Transverse colon (tissue), 4 donors: Measurements from ENCODE around the gene VPS13A. TPM values are rescaled to one million over a fixed set of nuclear protein-coding genes. Genes with fewer than 3 reads are reported as not detected.
"Not testable (repeated sequence)": the region's sequence is repeated elsewhere in the genome, so short reads cannot be mapped to it uniquely, and the experiment has no call there.

Experiments used
- DNase-seq: peaks from one replicate; pipeline ENCODE4 v3.0.0-alpha.2; 2019
- H3K27ac ChIP-seq, 4 donors: fragments of 200-600 bp; sonication (generic); 2 replicates each; pipeline ENCODE4 v1.5.1; 2016 to 2018; ENCODE audit warnings: inconsistent platforms in 4 of 4
- H3K27me3 ChIP-seq: fragments of 200-600 bp; sonication (generic); 2 replicates; pipeline ENCODE4 v1.5.1; 2017; ENCODE audit warnings: inconsistent platforms
- H3K36me3 ChIP-seq, 4 donors: fragments of 200-600 bp; sonication (generic); 2 replicates each; pipeline ENCODE4 v1.5.1; 2017 to 2019; ENCODE audit warnings: inconsistent platforms in 4 of 4
- H3K4me1 ChIP-seq, 4 donors: fragments of 200-600 bp; sonication (generic); 2 replicates each; pipeline ENCODE4 v1.5.1; 2017 to 2020; ENCODE audit warnings: inconsistent platforms in 4 of 4
- H3K4me3 ChIP-seq, 4 donors: fragments of 200-600 bp; sonication (generic); 1 replicate in 1 of 4; 2 replicates in 3 of 4; pipeline versions ENCODE4 v1.5.1 to v1.6.1; 2017 to 2019; ENCODE audit warnings: inconsistent platforms in 4 of 4
- H3K9me3 ChIP-seq, 2 donors: fragments of 200-600 bp; sonication (generic); 2 replicates each; pipeline ENCODE4 v1.5.1; 2017 to 2019; ENCODE audit warnings: inconsistent platforms in 2 of 2
- EP300 ChIP-seq: sonication (generic); formaldehyde crosslinking; IDR thresholded peaks from one replicate; pipeline ENCODE4 v1.6.1; 2017; ENCODE audit warnings: antibody characterized with exemption, low read depth
- POLR2A ChIP-seq: fragments of 450-650 bp; IDR thresholded peaks from one replicate; pipeline ENCODE4 v1.6.1; 2016; ENCODE audit warnings: antibody characterized with exemption, mild to moderate bottlenecking, moderate library complexity
- POLR2AphosphoS5 ChIP-seq, 3 donors: sonication (generic); formaldehyde crosslinking; IDR thresholded peaks; one replicate each; pipeline ENCODE4 v1.6.1; 2016; ENCODE audit warnings: antibody characterized with exemption in 3 of 3
- WGBS, 2 donors: methylation state at CpG; one replicate each; pipeline ENCODE4 v1.1.5; 2018; ENCODE audit warnings: low coverage in 1 of 2; 5-methylcytosine and 5-hydroxymethylcytosine counted together
- in situ Hi-C, 4 donors: fragments of 200-750 bp; cut with MboI; loops; one replicate each; pipeline versions ENCODE4 v1.15.0 to v1.15.1; 2017; ENCODE audit warnings: low sequenced_read_pairs in 3 of 4, low pct_ligation_motif_present in 1 of 4, low pct_unique_long_range_greater_than_20kb in 1 of 4
- intact Hi-C: fragments of 100-400 bp; cut with DNase I; formaldehyde crosslinking; loops from one replicate; pipeline ENCODE4 v1.15.1; 2023; ENCODE audit warnings: low total_unique reads
- total RNA-seq, 4 donors: library from RNA; depleted of rRNA; stranded (reverse); fragments of >200 nt; gene quantifications; one replicate each; pipeline ENCODE4 v1.1.0, GENCODE V29; 2016
- TF ChIP-seq, protein P1 (sequence below), 5 experiments: fragments of 200-600 bp in 3 of 5; fragments of 450-650 bp in 2 of 5; sonication (generic) in 3 of 5; IDR thresholded peaks; 1 replicate in 2 of 5; 2 replicates in 3 of 5; pipeline ENCODE4 v1.5.1; 2016 to 2017; ENCODE audit warnings: antibody characterized with exemption in 5 of 5, inconsistent platforms in 3 of 5, mild to moderate bottlenecking in 2 of 5, moderate library complexity in 1 of 5

Gene VPS13A
- total RNA-seq, 4 donors from 2014 or later = 88.8 to 148 (median 115) TPM

DNA sequence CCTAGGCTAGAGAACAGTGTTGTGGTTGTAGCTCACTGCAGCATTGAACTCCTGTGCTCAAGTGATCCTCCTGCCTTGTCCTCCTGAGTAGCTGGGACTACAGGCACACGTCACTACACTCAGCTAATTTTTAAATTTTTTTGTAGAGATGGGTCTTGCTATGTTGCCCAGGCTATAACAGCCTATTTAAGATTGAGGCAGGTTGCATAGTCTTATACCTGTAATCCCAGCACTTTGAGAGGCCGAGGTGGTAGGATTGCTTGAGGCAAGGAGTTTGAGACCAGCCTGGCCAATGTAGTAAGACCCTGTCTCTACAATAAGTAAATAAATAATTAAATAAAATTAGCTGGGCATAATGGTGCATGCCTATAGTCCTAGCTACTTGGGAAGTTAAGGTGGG, 79.9 kb downstream of the VPS13A start:
- DNase-seq = no peak
- Histone ChIP-seq H3K27me3 (no peaks in the 10 kb centered on the region), H3K4me3 (no peak overlapping the region), H3K36me3 (peaks cover 0 to 17% (median 4%) of the 10 kb centered on the region in 4 donors), H3K9me3 (no peaks in the 10 kb centered on the region), H3K27ac (no peak overlapping the region), H3K4me1 (no peaks in the 10 kb centered on the region)
- intact Hi-C loops = no loop called here
- TF ChIP-seq POLR2AphosphoS5 (IDR thresholded peaks at IDR 0.05) = no peak
- WGBS, 2 donors = 100% methylated on average over 1 to 2 of the region's 2 CpGs
- in situ Hi-C loops = no loop called here

DNA sequence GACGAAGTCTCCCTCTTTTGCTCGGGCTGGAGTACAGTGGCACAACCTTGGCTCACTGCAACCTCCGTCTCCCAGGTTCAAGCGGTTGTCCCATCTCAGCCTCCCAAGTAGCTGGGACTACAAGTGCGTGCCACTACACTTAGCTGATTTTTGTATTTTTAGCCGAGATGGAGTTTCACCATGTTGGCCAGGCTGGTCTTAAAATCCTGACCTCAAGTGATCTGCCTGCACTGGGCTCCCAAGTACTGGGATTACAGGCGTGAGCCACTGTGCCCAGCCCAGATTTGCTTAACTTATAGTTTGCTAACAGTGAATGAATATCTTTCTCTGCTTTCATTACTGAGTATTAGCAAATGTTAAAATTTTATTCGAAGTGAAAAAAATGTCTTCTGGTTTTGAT, 84.3 kb downstream of the VPS13A start:
- H3K27me3 ChIP-seq = no peaks in the 10 kb centered on the region
- 94 to 95% methylated on average over 7 to 8 of the region's 8 CpGs for WGBS, 2 donors
- peaks cover 0 to 26% (median 4%) of the 10 kb centered on the region in 4 donors for H3K36me3 ChIP-seq
- intact Hi-C loops (no loop called here), in situ Hi-C loops (no loop called here)
- H3K4me1 ChIP-seq = no peaks in the 10 kb centered on the region
- TF ChIP-seq POLR2A (no peak), POLR2AphosphoS5 (IDR thresholded peaks at IDR 0.05) (no peak), EP300 (no peak)
- TF ChIP-seq, protein P1, sequence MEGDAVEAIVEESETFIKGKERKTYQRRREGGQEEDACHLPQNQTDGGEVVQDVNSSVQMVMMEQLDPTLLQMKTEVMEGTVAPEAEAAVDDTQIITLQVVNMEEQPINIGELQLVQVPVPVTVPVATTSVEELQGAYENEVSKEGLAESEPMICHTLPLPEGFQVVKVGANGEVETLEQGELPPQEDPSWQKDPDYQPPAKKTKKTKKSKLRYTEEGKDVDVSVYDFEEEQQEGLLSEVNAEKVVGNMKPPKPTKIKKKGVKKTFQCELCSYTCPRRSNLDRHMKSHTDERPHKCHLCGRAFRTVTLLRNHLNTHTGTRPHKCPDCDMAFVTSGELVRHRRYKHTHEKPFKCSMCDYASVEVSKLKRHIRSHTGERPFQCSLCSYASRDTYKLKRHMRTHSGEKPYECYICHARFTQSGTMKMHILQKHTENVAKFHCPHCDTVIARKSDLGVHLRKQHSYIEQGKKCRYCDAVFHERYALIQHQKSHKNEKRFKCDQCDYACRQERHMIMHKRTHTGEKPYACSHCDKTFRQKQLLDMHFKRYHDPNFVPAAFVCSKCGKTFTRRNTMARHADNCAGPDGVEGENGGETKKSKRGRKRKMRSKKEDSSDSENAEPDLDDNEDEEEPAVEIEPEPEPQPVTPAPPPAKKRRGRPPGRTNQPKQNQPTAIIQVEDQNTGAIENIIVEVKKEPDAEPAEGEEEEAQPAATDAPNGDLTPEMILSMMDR (IDR thresholded peaks at IDR 0.05) = no peak
- no peak for DNase-seq
- no peaks in the 10 kb centered on the region for H3K9me3 ChIP-seq
- H3K27ac ChIP-seq = no peak overlapping the region
- no peak overlapping the region for H3K4me3 ChIP-seq

DNA sequence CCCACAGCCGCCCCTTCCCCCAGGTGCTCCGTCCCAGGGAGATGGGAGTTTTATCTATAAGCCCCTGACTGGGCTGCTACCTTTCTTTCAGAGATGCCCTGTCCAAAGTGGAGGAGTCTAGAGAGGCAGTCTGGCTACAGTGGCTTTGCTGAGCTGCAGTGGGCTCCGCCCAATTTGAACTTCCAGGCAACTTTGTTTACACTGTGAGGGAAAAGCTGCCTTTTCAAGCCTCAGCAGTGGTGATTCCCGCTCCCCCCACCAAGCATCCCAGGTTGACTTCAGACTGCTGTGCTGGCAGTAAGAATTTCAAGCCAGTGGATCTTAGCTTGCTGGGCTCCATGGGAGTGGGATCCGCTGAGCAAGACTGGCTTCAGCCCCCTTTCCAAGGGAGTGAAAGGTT, 90.4 kb downstream of the VPS13A start:
- H3K4me3 ChIP-seq, DNase-seq, in situ Hi-C loops, H3K27me3 ChIP-seq, intact Hi-C loops, H3K9me3 ChIP-seq, H3K36me3 ChIP-seq, H3K4me1 ChIP-seq, H3K27ac ChIP-seq: not testable (repeated sequence)
- WGBS, 2 donors = 90 to 100% methylated on average over 3 to 5 of the region's 5 CpGs

DNA sequence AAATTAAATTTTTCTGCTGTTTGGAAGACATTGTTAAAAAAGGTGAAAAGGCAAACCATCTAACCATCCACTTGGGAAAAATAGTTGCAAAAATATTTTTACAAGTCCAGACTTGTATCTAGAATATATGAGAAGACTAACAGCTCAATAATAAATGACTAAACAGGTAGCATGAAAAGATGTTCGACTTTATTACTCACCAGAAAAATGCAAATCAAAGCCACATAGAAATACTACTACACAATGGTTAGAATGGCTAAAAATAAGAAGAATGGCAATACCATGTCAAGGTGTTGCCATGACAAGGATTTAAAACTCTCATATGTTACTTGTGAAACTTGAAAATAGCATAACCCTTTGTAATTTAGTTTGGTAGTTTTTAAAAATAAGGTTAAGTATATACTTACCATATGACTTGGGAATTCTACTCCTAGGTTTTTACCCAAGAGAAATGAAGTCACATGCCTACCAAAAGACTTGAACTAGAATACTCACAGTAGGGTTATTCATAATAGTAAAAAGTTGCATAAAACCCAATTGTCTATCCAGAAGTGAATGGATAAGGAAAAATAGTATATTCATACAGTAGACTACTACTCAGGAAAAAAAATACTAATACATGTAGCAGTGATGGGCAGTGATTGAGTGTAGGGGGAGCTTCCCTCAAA, 93.8 kb downstream of the VPS13A start:
- in situ Hi-C loops (no loop called here), intact Hi-C loops (no loop called here)
- Histone ChIP-seq H3K4me1 (no peaks in the 10 kb centered on the region), H3K4me3 (no peak overlapping the region), H3K27me3 (no peaks in the 10 kb centered on the region), H3K27ac (no peak overlapping the region), H3K9me3 (no peaks in the 10 kb centered on the region), H3K36me3 (peaks cover 0 to 11% (median 5%) of the 10 kb centered on the region in 4 donors)
- TF ChIP-seq, protein P1 (IDR thresholded peaks at IDR 0.05) = no peak
- DNase-seq = no peak
- WGBS, 2 donors = 74 to 100% methylated on average over 1 of the region's 1 CpG

DNA sequence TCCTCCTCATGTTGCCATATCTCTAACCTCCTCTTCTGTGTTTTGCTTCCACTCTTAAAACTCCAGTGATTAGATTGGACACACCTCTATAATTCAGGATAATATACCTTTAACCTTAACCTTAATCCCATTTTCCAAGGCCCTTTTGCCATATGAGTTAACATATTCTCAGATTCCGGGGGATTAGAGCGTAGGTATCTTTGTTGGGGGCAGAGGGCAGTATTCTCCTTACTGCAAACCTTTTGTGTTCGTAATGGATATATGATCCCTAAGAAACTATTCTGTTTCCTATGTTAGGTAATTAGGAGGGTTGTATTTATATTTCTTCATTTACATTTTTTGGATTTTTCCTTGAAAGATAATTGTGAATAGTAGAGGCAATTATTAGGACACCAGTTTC, 99.5 kb downstream of the VPS13A start:
- peaks cover 0 to 17% (median 5%) of the 10 kb centered on the region in 4 donors for H3K36me3 ChIP-seq
- no peak for DNase-seq
- H3K27ac ChIP-seq = no peak overlapping the region
- no peaks in the 10 kb centered on the region for H3K27me3 ChIP-seq
- H3K4me3 ChIP-seq = no peak overlapping the region
- in situ Hi-C loops = loop anchor here in 1 of 4 donors (25.0 kb wide), 1 partner anchor 111 kb away; no protein-coding TSS in a partner anchor
- H3K4me1 ChIP-seq = no peaks in the 10 kb centered on the region
- no peaks in the 10 kb centered on the region for H3K9me3 ChIP-seq
- WGBS, 2 donors = 95 to 97% methylated on average over 3 of the region's 3 CpGs
- intact Hi-C loops = no loop called here
- no peak for TF ChIP-seq POLR2AphosphoS5 (IDR thresholded peaks at IDR 0.05)
- TF ChIP-seq, protein P1 (IDR thresholded peaks at IDR 0.05) = no peak
- no peak for TF ChIP-seq EP300
- no peak for TF ChIP-seq POLR2A
